Mesodermal cell (in vitro differentiated cells): ENCODE data around the gene VCAN.

Experiments used
- H3K27ac ChIP-seq: 2 replicates; pipeline ENCODE4 v1.7.0; 2013; ENCODE audit warnings: mild to moderate bottlenecking, low read depth, low read length, moderate library complexity; ENCODE audit not compliant: severe bottlenecking
- H3K36me3 ChIP-seq: 2 replicates; pipeline ENCODE4 v1.7.1; 2013; ENCODE audit warnings: mild to moderate bottlenecking, low read length, moderate library complexity; ENCODE audit not compliant: control insufficient read depth, insufficient read depth
- H3K4me1 ChIP-seq: one replicate; pipeline ENCODE4 v1.7.1; 2013; ENCODE audit warnings: mild to moderate bottlenecking, low read length; ENCODE audit not compliant: insufficient read depth, control insufficient read depth, poor library complexity, severe bottlenecking
- H3K4me3 ChIP-seq: 2 replicates; pipeline ENCODE4 v1.7.0; 2013; ENCODE audit warnings: low read length, control low read depth, mild to moderate bottlenecking; ENCODE audit not compliant: insufficient read depth, poor library complexity, severe bottlenecking; ENCODE audit errors: extremely low read depth
- H3K9me3 ChIP-seq: 2 replicates; pipeline ENCODE4 v1.7.1; 2013; ENCODE audit warnings: mild to moderate bottlenecking, low read length, moderate library complexity; ENCODE audit not compliant: control insufficient read depth
- WGBS, 2 experiments: methylation state at CpG; one replicate each; pipeline ENCODE4 v1.1.5; 2013; ENCODE audit warnings: missing lambda C conversion rate in 2 of 2; ENCODE audit not compliant: insufficient coverage in 2 of 2; 5-methylcytosine and 5-hydroxymethylcytosine counted together

The VCAN gene

GRCh38 chr5:83562791-83563557 lies 91.4 kb downstream of the VCAN start:
- H3K27ac ChIP-seq, result peak overlapping the region; percentile 63
- H3K9me3 ChIP-seq, result no peaks in the 10 kb centered on the region
- H3K4me3 ChIP-seq, result no peak overlapping the region
- H3K36me3 ChIP-seq, result peaks cover 30% of the 10 kb centered on the region
- peaks cover 40% of the 10 kb centered on the region for H3K4me1 ChIP-seq
- WGBS, 2 experiments, result 76 to 95% methylated on average over 3 to 4 of the region's 5 CpGs

GRCh38 chr5:83563631-83564030 lies 92.1 kb downstream of the VCAN start:
- no peaks in the 10 kb centered on the region for H3K9me3 ChIP-seq
- H3K4me3 ChIP-seq, result no peak overlapping the region
- H3K4me1 ChIP-seq, result peaks cover 36% of the 10 kb centered on the region
- WGBS, 2 experiments, result 78 to 87% methylated on average over 5 to 7 of the region's 7 CpGs
- peaks cover 34% of the 10 kb centered on the region for H3K36me3 ChIP-seq
- no peak overlapping the region for H3K27ac ChIP-seq

GRCh38 chr5:83564069-83564749 lies 92.7 kb downstream of the VCAN start:
- no peak overlapping the region for H3K27ac ChIP-seq
- H3K4me3 ChIP-seq, result no peak overlapping the region
- H3K4me1 ChIP-seq, result peaks cover 34% of the 10 kb centered on the region
- H3K9me3 ChIP-seq, result no peaks in the 10 kb centered on the region
- peaks cover 36% of the 10 kb centered on the region for H3K36me3 ChIP-seq
- WGBS, 2 experiments, result 0% methylated on average over 1 of the region's 5 CpGs; no CpG with 5 or more reads in 1 of the 2 experiments

GRCh38 chr5:83567741-83568140 lies 96.2 kb downstream of the VCAN start:
- peak overlapping the region; percentile 16 for H3K27ac ChIP-seq
- H3K4me3 ChIP-seq, result no peak overlapping the region
- H3K36me3 ChIP-seq, result peaks cover 39% of the 10 kb centered on the region
- H3K9me3 ChIP-seq, result no peaks in the 10 kb centered on the region
- H3K4me1 ChIP-seq, result peaks cover 11% of the 10 kb centered on the region
- 100% methylated on average over 1 of the region's 2 CpGs; no CpG with 5 or more reads in 1 of the 2 experiments for WGBS, 2 experiments

- H3K4me1 ChIP-seq, result peaks cover 6% of the 10 kb centered on the region
- peaks cover 44% of the 10 kb centered on the region for H3K36me3 ChIP-seq
- no peak overlapping the region for H3K4me3 ChIP-seq
- H3K9me3 ChIP-seq, result no peaks in the 10 kb centered on the region
- no peak overlapping the region for H3K27ac ChIP-seq
- WGBS, 2 experiments, result 83 to 95% methylated on average over 2 of the region's 2 CpGs
These were observed 96.6 kb downstream of the VCAN start for GRCh38 chr5:83568186-83568585.

GRCh38 chr5:83570916-83571315 lies 99.4 kb downstream of the VCAN start:
- Histone ChIP-seq H3K4me3 (no peak overlapping the region), H3K27ac (no peak overlapping the region), H3K4me1 (peaks cover 4% of the 10 kb centered on the region), H3K36me3 (peaks cover 52% of the 10 kb centered on the region), H3K9me3 (no peaks in the 10 kb centered on the region)
- WGBS, 2 experiments, result no CpG with 5 or more reads among the region's 2 CpGs

- 100% methylated on average over 2 of the region's 5 CpGs; no CpG with 5 or more reads in 1 of the 2 experiments for WGBS, 2 experiments
- peaks cover 53% of the 10 kb centered on the region for H3K36me3 ChIP-seq
- no peak overlapping the region for H3K27ac ChIP-seq
- no peaks in the 10 kb centered on the region for H3K9me3 ChIP-seq
- no peak overlapping the region for H3K4me3 ChIP-seq
- H3K4me1 ChIP-seq, result peaks cover 4% of the 10 kb centered on the region
These were observed 100.7 kb downstream of the VCAN start for GRCh38 chr5:83572271-83572670.

- Histone ChIP-seq H3K4me3 (no peak overlapping the region), H3K27ac (no peak overlapping the region), H3K36me3 (peaks cover 73% of the 10 kb centered on the region), H3K4me1 (no peaks in the 10 kb centered on the region), H3K9me3 (no peaks in the 10 kb centered on the region)
- no CpG with 5 or more reads among the region's 2 CpGs for WGBS, 2 experiments
These were observed 104.8 kb downstream of the VCAN start for GRCh38 chr5:83576341-83576740.

- H3K9me3 ChIP-seq, result no peaks in the 10 kb centered on the region
- H3K36me3 ChIP-seq, result peaks cover 78% of the 10 kb centered on the region
- H3K27ac ChIP-seq, result no peak overlapping the region
- WGBS, 2 experiments, result 60 to 80% methylated on average over 1 of the region's 4 CpGs
- no peaks in the 10 kb centered on the region for H3K4me1 ChIP-seq
- no peak overlapping the region for H3K4me3 ChIP-seq
These were observed 105.6 kb downstream of the VCAN start for GRCh38 chr5:83577036-83577636.

- no peak overlapping the region for H3K4me3 ChIP-seq
- peaks cover 31% of the 10 kb centered on the region for H3K36me3 ChIP-seq
- no peak overlapping the region for H3K27ac ChIP-seq
- H3K4me1 ChIP-seq, result no peaks in the 10 kb centered on the region
- H3K9me3 ChIP-seq, result no peaks in the 10 kb centered on the region
These were observed 112.3 kb downstream of the VCAN start for GRCh38 chr5:83583859-83584258.
